HG03432 (cell line): ENCODE results near the gene GRIFIN.

Source experiments
- ATAC-seq: cut with Tn5 transposase; IDR thresholded peaks from one replicate; pipeline ENCODE4 v1.9.1; 2021; ENCODE audit warnings: mild to moderate bottlenecking, moderate library complexity; ENCODE audit not compliant: unreplicated experiment

Gene GRIFIN

DNA sequence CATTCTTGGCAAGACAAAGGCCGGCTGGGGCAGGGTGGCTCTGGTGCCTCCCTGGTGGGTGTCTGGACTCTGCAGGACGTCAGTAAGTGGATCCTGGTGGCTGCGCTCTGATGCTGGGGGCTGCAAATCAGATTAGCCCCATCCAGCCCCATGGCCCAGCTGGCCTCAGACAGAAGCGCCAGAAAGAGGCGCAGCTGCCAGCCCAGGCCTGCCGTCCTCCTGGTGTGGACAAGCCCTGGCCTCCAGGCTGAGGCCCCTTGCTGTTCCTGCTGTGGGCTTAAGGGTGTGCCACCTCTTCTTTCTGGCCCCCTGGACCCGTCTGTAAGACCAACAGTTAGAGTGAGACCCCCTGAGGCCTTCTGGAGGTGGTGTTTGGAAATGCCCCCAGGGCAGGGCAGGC, 37.5 kb upstream of the GRIFIN start:
- no peak for ATAC-seq

DNA sequence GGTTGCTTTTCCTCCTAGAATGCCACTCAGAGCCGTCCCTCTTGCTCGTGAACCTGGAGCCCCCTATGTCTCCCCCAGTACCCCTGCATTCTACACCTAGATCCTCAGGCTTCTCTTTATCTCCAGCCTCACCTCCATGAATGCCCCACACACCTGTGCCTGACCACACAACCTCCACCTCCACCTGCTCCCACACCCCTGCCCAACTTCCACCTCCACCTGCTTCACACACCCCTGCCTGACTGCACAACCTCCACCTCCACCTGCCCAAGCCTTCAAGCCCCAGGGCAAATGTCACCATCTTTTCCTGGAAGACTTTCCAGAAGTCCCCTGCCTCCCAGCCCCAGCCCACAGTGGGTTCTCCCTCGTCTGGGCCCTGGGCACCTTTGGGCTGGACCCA, 36.5 kb upstream of the GRIFIN start:
- ATAC-seq, result no peak

DNA sequence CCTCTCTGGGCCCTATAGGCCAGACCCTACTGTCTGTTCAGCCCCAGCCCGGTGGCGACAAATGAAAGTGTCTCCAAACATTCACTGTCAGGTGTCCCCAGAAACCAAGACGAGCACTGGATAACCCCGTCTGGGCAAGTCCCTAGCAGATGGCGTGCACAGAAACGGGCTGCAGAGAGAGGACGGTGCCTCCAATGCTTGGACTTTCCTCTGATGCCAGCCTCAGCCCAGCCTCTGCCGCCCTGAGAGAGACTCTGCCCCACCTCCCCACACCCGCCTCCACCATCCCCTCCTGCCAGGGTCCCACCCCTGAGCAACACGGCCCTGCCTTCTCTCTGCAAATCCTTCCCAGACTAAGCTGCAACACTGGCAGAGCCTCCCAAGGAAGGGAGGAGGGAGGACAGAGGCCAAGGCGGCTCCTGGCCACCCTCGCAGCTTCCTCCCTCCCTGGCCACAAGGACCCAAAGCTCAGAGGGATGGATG, 36.0 kb upstream of the GRIFIN start:
- ATAC-seq, result no peak

DNA sequence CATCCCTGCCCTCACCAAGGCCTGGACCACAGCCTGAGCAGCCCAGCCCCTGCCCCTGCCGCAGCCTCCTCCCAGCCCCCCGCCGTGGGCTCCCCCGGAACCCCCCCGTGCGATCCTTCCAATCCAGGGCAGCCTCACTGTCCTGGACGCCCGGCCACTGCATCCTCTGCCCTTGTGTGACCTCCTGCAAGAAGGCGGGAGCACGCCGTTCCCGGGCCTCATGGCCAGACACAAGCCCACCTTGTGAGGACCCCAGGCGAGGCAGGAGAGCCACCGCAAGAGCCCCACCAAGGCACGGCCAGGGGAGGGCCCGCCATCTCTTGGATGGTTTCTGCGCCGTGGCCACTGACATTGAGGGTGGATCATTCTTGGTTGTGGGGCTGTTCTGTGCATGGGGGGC, 35.6 kb upstream of the GRIFIN start:
- ATAC-seq, result no peak

DNA sequence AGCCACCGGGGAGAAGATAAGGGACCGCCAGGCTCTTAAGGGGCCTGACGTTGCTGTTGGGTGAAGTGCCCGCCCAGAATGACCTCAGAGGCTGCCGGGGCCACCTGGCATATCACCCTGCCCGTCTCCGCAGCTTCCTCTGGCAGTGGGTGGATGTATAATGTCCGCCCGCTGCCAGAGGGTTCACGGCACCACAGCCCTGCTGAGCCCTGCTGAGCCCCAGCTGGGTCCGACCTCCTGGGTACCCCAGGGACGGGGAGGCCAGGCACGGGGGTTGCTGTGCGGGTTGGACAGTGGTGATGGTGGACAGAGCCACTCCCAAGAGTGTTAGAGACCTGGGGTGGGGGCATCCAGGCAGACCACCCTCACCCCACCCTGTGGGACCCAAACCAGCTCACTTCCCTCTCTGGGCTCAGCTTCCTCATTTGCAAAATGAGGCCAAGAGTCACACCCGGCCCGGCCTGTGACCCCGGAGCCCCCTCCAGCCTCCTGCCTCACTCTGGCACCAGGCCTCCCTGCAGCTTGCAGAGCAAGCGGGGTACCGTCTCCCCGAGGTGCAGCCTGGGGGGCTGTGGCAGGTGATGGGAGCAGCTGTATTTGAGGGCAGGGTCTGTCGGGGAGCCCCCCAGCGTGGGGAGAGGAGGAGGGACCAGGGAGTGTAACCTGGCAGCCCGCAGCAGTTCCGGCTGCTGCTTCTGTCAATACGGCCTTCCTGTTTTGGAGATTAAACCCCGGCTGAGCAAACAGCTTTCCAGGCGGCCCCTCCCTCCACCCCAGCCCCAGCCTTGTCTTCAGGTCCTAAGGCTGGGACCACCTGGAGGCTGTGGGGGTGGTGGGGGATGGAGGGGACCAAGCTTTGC, 34.9 kb upstream of the GRIFIN start:
- peak; percentile 28 for ATAC-seq

DNA sequence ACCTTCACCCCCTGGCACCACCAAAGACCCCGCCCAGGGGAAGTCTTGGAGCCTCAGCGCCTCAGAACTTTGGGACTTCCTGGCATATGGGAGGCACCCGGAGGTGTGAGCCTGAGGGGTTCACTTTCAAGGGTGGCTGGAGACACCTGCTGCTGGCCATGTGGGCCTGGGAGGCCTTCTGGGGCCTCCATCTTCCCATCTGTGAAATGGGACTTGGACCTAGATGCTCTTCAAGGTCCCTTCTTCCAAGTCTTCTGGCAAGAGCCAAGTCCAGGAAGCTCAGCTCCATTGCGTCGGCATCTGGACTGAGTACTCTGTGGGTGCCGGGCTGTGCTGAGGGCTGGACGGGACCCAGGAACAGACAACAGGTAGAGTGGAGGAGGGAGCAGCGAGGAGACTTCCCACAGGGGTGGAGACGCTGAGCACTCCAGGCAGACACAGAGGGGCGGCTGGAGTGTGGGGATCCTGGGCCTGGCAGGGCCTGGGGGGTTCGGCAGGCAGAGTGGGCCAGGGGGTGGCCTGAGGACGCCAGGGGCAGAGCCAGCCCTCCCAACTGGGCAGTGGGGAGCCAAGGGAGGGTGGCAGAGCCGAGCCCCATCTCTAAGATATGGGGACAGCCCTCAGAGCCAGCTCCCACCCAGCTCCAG, 34.1 kb upstream of the GRIFIN start:
- no peak for ATAC-seq

DNA sequence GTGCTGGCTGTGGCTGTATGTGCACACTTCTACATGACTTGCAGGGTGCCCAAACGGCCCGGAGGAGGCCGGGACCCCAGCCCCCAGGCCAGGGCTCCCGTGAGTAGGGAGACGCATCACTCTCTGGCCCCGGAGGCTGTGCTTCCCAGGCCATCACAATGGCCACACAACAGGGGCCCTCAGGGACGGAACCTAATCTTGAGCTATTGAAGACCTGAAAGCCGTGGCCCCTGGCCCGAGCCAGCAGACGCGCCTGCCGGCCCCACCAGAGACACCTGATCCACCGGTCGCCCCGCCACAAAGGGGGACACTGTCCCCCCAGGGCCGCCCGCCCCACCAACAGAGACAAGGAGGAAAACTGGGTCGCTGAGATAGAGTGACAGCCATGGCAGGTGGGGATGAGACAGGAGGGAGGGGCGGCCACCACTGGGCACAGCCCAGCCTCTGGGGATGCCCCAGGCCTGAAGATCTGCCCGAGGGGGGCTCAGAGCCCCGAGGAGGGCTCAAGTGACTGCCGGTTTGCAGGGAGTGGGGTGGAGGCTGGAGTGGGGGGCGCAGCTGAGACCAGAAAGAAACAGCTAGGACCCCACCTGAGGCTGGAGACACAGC, 33.2 kb upstream of the GRIFIN start:
- ATAC-seq, result no peak

DNA sequence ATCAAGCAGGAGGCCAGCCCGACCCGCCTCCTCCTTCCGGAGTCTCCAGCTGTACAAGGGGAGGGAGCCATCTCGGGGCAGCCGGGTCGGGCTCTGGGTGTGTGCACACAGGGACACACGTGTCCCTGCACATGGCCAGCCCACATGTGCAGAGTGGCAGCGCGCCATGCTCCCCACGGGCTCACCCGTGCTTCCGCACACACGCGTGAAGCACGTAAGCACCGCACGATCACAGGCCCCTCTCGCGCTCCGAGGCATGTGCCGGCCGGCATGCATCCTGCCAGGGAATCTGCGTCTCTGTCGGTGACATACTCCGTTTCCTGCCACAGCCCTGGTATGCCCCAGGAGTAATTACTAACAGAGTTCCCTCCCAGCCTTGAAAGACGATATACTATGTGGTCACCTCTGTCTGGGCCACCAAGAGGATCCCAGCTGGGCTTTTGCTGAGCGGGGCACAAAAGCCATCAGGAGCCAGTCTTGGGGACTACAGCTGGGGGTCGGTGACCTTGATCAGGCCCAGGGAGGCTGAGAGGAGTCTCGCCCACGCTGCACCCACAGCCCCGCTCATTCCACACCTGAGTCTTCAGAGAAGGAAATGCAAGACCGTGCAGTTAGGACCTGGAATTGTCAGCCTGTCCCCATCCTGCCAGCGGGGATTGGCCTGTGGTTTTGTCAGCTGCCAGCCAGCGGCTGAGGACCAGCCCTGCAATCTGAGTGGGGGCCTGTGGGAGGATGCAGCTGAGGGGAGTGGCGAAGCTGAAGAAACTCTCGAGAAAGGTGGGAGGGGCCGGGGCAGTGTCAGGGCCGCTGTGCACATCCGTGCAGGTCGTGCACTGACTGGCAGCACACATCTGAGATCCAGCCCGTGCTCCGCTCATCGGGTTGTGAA, 32.4 kb upstream of the GRIFIN start:
- ATAC-seq, result peak; percentile 62

DNA sequence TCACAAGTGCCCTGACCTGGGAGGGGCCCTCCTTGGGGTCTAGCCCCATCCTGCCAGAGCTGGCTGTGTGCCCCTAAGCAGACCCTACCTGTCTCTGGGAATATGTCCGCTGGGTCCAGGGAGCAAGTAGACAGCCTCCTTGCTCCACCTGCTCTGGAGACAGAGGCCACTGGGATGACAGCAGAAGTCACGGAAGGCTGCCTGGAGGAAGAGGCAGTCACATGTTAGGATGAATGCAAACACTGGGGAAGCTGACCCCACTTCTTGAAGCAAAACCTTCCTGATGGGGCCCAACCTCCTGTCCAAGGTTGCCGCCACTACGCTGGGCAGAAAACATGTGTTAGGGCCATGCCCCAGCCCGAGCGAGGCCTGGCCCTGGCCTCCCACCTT, 31.7 kb upstream of the GRIFIN start:
- no peak for ATAC-seq

DNA sequence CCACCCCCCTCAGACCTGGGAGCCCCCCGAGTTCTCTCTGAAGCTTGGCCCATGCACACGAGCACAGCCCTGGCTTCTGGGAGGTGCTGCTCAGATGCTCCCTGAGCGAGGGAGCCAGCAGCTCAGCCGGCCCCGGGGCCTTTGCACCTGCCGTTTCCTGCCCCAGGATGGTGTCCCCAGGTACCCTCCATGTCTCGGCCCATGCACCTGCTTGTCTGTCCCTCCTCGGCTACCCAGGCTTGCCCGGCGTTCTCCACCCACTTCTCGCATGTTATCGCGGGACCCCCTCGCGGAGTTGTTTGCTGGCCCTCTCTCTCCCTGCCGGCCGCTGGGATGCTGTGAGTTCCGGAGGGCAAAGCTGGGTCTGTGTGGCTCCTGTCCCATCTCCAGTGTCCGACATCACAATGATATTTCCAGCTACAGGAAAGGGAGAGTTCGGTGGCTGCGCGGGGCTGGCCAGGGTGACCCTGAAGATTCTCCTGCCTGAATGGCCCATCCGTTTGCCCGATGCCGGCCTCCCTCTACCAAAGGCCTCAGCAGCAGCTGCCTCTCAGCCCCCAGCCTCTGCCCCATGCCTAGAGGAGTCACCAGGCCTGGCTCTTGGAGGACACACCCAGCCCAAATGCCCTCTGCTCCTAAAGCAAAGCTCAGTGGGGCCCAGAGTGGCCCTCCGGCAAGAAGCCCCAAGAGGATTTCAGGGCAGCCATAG, 31.2 kb upstream of the GRIFIN start:
- no peak for ATAC-seq

DNA sequence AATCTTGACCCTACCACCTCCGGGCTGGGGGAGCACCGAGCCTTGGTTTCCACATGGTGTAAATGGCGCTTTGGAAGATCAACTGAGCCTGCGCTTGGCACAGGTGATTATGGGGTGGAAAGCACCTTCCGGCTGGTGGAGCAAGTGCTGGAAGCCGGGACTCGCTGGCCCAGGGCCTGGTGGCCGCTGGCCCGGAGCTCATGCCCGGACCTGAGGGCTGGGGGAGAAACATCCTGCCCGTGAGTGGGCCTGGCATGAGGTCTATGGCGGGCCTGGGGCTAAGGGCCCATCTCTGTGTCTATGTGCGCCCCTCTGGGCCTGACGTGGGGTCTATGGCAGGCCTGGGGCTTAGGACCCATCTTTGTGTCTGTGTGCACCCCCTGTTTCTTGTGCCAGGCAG, 29.2 kb upstream of the GRIFIN start:
- ATAC-seq, result no peak

DNA sequence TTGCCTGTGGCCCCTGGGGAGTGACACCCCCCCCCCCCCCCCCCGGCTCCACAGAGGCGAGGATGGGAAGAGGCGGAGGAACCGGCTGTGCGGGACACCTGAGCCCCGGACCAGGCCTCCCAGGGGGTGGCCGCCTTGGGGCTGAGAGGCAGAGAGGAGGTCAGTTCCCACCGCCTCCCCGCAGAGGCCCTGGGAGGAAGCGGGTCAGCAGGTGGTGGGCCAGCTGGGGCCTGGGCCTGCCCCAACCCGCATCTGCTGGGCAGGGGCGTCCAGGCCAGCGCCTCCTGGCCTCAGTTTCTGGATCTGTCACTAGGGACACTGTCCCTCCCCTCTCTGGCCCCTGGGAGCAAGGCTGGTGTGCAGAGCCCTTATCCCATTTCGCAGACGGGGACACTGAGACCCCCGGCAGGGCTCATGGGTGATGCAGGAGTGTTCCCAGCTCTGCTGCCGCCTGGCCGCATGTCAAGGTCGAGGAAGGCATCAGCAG, 28.7 kb upstream of the GRIFIN start:
- ATAC-seq, result no peak

DNA sequence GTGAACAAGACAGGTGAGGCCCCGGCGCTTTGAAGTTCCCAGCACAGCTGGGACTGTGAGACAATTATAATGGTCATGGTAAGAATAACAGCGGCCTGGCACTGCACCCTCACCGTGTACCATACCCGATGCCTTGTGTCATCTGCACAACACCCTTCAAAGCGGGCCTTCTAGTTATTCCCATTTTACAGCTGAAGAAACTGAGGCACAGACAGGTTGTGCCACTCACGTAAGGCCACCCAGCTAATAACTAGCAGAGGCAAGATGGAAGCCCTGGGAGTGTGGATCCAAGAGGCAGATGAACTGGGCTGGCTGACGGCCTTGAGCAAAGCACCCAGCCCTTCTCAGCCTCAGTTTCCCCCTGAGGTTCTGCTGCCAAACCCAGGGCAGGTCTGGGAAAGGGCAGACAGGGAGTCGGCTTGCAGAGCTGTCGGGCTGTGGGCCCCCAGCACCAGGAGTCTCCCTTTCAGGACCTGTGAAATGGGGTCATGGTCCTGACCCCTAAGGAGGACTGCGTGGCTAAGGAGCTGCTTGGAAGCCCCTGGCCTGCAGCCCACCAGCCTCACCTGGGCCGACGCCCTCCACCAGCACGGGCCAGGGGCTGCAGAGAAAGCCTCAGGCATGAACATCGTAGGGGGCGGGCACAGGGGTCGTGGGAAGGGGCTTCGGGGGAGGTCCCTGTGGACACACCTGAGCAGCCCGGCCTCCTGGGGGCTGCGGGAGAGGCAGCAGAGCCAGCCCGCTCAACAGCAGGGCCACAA, 28.1 kb upstream of the GRIFIN start:
- ATAC-seq, result no peak

DNA sequence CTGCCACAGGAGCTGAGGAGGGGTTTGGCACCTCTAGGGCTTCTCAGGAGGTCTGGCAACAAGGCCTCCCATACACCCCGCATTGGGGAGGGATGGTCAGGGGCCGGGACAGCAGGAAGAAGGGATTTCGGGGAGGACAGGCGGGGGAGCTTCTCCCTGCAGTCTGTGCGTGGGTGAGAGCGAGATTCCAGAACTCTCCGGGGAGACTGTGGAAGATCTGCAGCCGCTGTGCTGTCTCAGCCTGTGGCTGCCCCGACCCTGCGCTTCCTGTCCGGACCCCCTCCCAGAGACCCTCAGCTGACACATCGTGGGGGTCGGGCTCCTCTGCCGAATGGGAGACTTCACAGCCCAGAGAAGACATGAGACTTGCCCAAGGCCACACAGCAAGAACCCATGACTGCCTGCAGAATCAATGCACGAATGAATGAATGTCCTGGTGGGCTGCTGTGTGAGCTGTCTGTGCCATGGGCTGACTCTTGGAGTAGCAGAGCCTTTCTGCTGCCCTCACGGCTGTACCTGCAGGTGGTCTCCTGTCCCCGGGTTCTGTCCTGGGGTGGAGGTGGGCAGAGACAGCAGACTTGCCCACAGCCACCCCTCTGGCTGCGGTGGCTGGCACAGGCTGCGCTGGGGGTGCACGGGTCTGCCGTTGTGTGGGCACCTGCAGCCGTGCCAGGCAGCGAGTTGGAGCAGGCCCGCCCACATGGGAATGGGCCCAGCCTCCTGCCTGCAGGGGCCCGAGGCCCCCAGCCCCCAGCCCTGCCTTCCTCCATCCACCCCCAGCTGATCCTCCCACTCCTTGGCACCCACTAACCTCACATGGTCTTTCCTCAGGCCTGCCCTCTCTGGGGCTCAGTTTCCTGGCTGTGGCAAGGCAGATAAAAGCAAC, 27.1 kb upstream of the GRIFIN start:
- no peak for ATAC-seq

DNA sequence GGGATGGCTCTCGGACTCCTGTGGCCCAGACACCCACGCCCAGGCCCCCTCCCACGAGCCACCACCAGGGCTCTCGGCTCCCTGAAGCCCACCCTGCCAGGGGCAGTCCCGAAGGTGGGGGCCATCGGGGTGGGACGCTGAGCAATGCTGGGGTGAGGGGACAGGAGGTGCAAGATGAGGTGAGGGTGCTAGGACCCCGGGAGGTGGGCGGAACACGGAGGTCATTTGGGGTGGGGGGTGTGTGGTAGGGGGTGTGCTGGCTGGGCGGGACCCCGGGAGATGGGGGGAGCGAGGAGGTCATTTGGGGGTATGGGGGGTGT, 26.4 kb upstream of the GRIFIN start:
- no peak for ATAC-seq

DNA sequence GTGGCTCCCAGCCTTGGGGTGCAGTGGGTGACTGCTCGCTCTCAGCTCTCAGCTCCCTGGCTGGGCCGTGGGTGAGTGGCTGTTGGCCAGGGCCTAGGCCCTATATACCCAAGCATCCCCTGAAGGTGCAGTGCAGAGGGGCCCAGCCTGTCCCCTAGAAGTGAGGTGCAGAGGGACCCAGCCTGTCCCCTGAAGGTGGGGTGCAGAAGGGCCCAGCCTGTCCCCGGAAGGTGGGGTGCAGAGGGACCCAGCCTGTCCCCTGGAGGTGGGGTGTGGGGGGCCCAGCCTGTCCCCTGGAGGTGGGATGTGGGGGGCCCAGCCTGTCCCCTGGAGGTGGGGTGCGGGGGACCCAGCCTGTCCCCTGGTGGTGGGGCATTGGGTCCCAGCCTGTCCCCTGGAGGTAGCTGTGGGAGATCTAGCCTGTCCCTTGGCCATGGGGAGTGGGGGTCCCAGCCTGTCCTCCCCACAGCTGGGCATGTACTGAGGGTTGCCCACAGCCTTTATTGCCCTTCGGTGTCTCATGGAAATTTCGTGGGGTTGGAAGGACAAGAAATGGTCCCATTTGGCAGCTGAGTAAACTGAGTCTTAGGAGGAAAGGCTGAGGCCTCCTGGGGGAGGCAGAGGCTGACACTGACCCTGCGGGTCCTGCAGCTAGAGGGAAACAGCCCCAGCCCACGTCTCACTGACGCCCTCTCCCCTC, 25.9 kb upstream of the GRIFIN start:
- no peak for ATAC-seq

DNA sequence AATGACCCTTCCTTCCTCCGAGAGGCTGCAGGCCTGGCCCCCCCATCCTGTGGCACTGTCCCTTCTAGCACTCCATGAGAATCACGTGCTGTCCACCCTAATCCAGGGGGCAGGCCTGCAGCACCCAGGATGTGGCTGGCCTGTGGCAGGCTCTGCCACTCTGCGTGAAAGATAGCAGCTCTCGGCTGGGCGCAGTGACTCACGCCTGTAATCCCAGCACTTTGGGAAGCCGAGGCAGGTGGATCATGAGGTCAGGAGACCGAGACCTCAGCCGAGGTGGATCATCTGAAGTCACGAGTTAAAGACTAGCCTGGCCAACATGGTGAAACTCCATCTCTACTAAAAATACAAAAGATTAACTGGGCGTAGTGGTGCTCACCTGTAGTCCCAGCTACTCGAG, 24.5 kb upstream of the GRIFIN start:
- ATAC-seq, result no peak
